ELF-1 (cell line): Measurements from ENCODE around the gene WNT7B.

Experiments
- DNase-seq: peaks from one replicate; pipeline ENCODE4 v3.0.0-alpha.2; 2016; ENCODE audit warnings: low read depth, low spot score

Gene WNT7B

DNA sequence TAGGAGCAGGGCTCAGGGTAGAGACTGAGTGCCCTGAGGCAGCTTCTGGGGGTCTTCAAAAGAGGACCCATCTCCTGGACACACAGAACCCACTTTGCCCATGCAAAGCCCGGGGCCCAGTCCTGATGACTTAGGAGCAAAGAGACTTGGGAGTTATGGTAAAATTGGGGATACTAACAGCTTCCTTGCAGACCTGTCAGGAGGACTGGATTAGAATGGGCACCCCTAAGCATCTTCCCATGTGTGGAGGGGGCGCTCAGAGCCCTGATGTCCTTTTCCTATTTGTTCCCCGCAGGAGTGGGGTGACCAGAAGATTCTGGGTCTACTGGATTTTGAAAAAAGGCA is 100.0 kb downstream of the WNT7B start:
- DNase-seq = no peak

DNA sequence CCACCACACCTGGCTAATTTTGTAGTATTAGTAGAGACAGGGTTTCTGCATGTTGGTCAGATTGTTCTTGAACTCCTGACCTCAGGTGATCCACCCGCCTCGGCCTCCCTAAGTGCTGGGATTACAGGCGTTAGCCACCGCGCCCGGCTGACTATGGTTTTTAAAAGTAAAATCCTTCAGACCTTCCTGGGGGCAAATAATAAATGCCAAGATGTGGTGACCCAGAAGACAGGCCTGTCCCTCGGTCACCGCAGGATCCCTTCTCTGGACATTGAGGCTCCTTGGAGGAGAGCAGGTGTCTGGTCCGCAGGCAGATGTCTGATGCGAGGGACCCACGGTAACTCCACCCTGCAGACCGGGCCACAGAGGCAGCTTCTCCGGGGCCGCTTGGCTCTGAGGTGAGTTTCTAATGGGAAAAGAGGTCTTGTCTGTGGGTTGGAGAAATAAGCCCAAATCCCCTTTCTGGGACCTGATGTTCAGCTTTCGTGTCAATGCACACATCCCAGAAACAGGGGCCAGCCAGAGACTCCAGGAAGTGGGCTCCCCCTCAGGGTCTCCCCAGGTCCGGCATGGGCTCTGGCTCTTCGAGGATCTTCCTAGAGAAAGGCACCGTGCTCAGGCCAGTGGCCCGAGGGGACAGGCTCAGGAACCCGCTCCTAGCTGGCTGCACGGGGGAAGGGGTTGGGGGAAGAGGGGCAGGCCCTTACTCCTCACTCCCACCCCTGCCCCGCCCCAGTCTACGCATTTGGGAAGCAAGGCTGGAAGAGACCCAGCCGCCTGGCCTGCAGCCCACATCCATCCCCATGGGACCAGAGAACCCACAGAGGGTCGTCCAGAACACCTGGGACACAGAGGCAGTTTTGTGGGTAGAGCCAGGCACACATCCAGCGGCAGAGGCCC is 100.6 kb downstream of the WNT7B start:
- DNase-seq = no peak

DNA sequence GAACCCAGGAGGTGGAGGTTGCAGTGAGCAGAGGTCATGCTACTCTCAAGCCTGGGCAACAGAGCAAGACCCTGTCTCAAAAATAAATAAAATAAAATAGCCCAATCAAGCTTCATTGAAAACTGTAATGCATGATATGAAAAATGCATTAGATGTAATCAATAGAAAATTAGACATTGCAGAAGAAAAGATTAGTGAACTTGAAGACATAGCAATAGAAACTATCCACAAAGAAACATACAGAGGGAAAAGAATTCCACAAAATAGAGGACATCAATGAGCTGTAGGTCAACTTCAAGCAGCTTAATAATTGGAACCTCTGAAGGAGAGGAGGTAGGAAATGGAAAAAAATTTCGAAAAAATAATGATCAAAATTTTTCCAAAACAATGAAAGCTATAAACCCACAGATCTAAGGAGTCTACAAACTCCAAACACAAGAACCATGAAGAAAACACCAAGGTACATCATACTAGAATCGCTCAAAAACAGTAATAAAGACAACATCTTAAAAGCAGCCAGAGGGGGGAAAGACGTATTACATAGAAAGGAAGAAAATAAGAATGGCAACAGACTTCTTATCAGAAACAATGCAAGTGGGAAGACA is 104.2 kb downstream of the WNT7B start:
- no peak for DNase-seq

DNA sequence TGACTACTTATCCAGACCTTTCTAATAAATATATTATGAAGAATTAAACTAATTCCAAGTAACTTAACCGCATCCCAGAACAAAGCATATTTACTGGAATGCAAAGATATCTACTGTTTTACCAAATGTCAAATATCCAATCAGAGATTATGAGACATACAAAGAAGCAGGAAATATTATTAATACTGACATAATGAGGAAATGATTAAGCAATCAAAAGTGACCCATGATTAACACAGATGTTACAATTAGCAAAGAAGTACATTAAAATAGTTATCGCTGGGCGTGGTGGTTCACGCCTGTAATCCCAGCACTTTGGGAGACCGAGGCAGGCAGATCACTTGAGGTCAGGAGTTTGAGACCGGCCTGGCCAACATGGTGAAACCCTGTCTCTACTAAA is 105.2 kb downstream of the WNT7B start:
- no peak for DNase-seq
